Left ventricle myocardium inferior (tissue), 1 donor: ENCODE measurements around the gene PSME2. TPM values are rescaled to one million over a fixed set of nuclear protein-coding genes. Genes with fewer than 3 reads are reported as not detected.
A peak's percentile ranks its signal among the peaks of the same experiment; 100 is the strongest.

ENCODE experiments used
- DNase-seq: peaks from one replicate; pipeline ENCODE4 v3.0.0-alpha.2; 2020
- H3K27ac ChIP-seq: fragments of 200-600 bp; replicated peaks from 2 replicates; pipeline ENCODE4 v1.8.0; 2021
- H3K27me3 ChIP-seq: fragments of 200-600 bp; 2 replicates; pipeline ENCODE4 v1.8.0; 2021; ENCODE audit warnings: low read depth
- H3K36me3 ChIP-seq: fragments of 200-600 bp; 2 replicates; pipeline ENCODE4 v1.8.0; 2021
- H3K4me1 ChIP-seq: fragments of 200-600 bp; 2 replicates; pipeline ENCODE4 v1.8.0; 2021
- H3K4me3 ChIP-seq: fragments of 200-600 bp; 2 replicates; pipeline ENCODE4 v1.8.0; 2021; ENCODE audit warnings: mild to moderate bottlenecking, moderate library complexity
- H3K9me3 ChIP-seq: fragments of 200-600 bp; replicated peaks from 2 replicates; pipeline ENCODE4 v1.8.0; 2021
- intact Hi-C: fragments of 100-400 bp; cut with micrococcal nuclease; formaldehyde crosslinking; loops from one replicate; pipeline ENCODE4 v1.11.0; 2022
- total RNA-seq: library from RNA; stranded (reverse); fragmentation: NEBNext Ultra II Directional; extraction: Animal tissue kit (Norgen Biotek cat#: 25700); gene quantifications from one replicate; pipeline ENCODE4 v1.2.1, GENCODE V29; 2021
- TF ChIP-seq, protein P1 (sequence below): fragments of 200-600 bp; IDR thresholded peaks from 2 replicates; pipeline ENCODE4 v1.8.0; 2021; ENCODE audit warnings: antibody characterized with exemption, mild to moderate bottlenecking, borderline replicate concordance
- donor health status: DM: no; HTN: yes; CAD: no; lungs with severe emphysema.

The PSME2 gene
- total RNA-seq, 1 donor from 2014 or later: 89.7 TPM

DNA sequence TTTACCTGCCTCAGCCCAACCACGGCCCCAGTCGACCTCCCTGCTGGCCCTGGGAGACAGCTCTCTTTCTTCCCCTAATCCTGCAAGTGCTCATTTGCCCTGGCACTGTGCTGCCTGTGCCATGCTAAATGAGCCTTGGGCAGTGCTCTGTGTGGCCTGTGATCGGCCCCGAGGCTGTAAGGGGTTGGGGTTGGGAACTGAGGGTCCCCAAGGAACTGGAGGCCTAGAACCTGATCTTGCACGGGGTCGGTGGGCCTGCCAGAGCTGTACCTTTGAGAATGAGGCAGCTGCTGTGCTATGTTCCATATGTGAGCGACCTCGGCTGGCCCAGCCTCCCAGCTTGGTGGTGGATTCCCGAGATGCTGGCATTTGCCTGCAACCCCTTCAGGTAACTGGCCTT is 3.7 kb upstream of the PSME2 start:
- TF ChIP-seq, protein P1, sequence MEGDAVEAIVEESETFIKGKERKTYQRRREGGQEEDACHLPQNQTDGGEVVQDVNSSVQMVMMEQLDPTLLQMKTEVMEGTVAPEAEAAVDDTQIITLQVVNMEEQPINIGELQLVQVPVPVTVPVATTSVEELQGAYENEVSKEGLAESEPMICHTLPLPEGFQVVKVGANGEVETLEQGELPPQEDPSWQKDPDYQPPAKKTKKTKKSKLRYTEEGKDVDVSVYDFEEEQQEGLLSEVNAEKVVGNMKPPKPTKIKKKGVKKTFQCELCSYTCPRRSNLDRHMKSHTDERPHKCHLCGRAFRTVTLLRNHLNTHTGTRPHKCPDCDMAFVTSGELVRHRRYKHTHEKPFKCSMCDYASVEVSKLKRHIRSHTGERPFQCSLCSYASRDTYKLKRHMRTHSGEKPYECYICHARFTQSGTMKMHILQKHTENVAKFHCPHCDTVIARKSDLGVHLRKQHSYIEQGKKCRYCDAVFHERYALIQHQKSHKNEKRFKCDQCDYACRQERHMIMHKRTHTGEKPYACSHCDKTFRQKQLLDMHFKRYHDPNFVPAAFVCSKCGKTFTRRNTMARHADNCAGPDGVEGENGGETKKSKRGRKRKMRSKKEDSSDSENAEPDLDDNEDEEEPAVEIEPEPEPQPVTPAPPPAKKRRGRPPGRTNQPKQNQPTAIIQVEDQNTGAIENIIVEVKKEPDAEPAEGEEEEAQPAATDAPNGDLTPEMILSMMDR: no peak
- H3K9me3 ChIP-seq: no peaks in the 10 kb centered on the region
- no peak for DNase-seq
- H3K4me3 ChIP-seq: no peak overlapping the region
- intact Hi-C loops: no loop called here
- no peak overlapping the region for H3K27ac ChIP-seq
- no peaks in the 10 kb centered on the region for H3K27me3 ChIP-seq
- peaks cover 66% of the 10 kb centered on the region for H3K36me3 ChIP-seq
- H3K4me1 ChIP-seq: peaks cover 46% of the 10 kb centered on the region

DNA sequence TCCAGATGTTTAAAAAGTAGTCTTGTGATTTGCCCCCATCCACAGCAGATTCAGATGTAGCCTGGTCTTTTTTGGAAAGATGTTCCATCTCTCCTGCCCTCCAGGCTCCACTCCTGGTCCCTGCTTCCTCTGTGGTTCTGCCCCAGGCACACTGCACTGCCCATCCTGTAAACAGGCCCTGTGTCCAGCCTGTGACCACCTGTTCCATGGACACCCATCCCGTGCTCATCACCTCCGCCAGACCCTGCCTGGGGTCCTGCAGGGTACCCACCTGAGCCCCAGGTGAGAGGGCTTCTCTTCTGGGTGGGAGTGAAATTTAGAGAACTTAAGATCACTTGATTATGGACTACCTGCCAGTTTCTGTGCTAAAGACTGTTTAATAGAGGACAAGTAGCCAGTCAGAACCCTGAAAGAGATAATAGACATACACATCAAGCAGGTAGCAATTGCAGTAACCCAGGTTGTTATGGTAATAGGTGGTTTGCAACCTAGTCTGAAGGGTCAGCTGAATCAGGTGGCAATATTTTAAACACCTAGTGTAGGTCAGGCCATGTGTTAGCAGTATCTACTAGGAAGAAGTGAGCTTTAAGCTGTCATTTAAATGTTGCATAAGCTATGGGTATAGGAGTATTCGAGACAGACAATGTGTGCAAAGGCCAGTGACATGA is 3.0 kb upstream of the PSME2 start:
- H3K4me1 ChIP-seq: peaks cover 49% of the 10 kb centered on the region
- intact Hi-C loops: no loop called here
- peaks cover 60% of the 10 kb centered on the region for H3K36me3 ChIP-seq
- TF ChIP-seq, protein P1: no peak
- no peak overlapping the region for H3K4me3 ChIP-seq
- no peaks in the 10 kb centered on the region for H3K9me3 ChIP-seq
- H3K27me3 ChIP-seq: no peaks in the 10 kb centered on the region
- no peak for DNase-seq
- H3K27ac ChIP-seq: no peak overlapping the region

DNA sequence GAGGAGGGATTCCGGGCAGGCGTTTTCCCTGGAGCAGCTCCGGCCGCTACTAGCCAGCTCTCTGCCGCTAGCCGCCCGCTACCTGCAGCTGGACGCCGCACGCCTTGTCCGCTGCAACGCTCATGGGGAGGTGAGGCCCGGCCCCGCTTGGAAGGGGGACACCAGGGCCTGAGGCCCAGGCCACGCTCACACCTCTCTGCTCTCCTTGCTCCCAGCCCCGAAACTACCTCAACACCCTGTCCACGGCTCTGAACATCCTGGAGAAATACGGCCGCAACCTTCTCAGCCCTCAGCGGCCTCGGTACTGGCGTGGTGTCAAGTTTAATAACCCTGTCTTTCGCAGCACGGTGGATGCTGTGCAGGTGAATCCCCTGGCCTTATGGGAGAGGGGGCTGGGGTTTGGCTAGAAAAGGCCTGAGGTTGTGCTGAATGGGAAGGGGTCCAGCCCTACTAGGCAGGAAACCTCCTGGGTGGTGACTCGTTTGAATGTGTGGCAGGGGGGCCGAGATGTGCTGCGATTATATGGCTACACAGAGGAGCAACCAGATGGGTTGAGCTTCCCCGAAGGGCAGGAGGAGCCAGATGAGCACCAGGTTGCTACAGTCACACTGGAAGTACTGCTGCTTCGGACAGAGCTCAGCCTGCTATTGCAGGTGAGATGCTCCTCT is 1.5 kb upstream of the PSME2 start:
- H3K27ac ChIP-seq: peak overlapping the region; percentile 98
- peaks cover 52% of the 10 kb centered on the region for H3K4me1 ChIP-seq
- TF ChIP-seq, protein P1: no peak
- H3K27me3 ChIP-seq: no peaks in the 10 kb centered on the region
- intact Hi-C loops: no loop called here
- H3K36me3 ChIP-seq: peaks cover 59% of the 10 kb centered on the region
- H3K9me3 ChIP-seq: no peaks in the 10 kb centered on the region
- no peak for DNase-seq
- peak overlapping the region; percentile 99 for H3K4me3 ChIP-seq

DNA sequence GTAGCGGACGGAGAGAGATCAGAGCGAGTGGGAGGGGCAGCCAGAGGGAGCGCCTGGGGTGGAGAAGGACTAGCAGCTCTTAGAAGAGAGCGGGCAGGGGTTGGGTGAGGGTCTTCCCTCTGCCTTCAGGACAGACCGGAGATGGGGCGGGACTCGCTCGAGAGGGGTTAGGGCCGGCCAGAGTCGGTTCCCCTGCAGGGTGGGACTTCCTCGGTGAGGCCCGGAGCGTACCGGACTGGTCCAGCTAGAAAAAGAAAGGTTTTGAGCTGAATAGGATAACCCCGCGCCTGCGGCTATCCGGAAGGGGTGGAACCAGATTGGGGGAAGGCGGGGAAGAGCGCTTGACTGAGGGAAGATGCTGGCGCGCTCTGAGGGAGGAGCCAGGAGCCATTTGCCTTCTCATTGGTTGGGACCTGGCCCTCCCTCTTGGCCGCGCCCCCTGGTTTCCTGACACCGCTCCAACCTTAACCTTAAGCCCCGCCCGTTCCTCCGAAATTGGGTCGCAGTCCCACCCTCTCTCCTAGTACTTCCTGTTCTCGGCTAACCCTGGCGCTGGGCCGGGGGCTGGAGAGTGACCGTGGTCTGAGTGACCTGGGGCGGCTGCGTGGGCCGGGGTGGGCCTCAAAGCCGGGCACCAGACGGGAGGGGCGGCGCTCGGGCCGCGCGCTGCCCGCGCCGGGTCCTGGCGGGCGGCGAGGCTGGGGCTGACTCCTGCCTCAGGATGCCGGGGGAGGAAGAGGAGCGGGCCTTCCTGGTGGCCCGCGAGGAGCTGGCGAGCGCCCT is 759 bp upstream of the PSME2 start, which contains the start of gene RNF31:
RNF31 (plus strand) TSS at position 521 of the 783 bp plus-strand sequence; CDS start at position 722, 201 bp downstream.
- peaks cover 56% of the 10 kb centered on the region for H3K4me1 ChIP-seq
- intact Hi-C loops: no loop called here
- peaks cover 51% of the 10 kb centered on the region for H3K36me3 ChIP-seq
- DNase-seq: peak; percentile 99
- no peaks in the 10 kb centered on the region for H3K27me3 ChIP-seq
- no peaks in the 10 kb centered on the region for H3K9me3 ChIP-seq
- H3K4me3 ChIP-seq: peak within 1 kb of the TSS; percentile 99
- peak within 1 kb of the TSS; percentile 98 for H3K27ac ChIP-seq
- TF ChIP-seq, protein P1: no peak

DNA sequence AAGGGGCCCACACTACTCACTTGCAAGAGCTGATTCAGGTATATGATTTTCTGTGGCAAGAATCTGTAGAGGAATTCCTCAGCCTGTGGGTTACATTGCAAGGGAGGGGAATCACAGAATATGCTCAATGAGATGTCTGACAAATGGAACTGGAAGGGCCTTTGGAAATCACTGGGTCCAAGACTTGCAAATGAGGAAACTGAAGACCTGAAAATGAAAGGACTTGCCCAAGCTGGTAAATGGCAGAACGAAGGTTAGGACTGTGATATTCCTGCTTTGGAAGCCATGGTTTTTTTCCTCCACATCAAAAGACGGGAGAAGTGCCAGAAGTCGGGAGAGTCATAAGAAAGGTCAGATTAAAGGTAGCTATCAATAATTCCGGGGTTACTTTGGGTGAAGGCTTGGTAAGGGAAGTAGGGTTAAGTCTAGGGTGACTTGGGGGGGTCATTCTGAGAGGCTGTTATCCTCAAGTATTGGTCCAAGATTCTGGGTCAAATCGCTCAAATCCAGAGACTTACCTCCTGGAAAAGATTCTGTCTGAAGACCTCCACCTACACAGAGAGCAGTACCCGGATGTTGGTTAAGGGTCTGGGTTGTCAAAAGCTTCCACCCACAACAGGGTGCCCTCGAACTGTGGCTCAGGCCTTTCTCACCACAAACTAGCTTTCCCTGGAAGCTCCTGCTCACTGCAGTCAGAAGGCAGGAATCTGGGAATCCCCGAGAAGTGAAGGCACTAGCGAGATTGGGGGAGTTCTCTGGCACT is 539 bp downstream of the PSME2 start:
- peaks cover 38% of the 10 kb centered on the region for H3K36me3 ChIP-seq
- TF ChIP-seq, protein P1: no peak
- no peaks in the 10 kb centered on the region for H3K9me3 ChIP-seq
- peak overlapping the region; percentile 98 for H3K27ac ChIP-seq
- DNase-seq: no peak
- H3K4me3 ChIP-seq: peak overlapping the region; percentile 99
- no peaks in the 10 kb centered on the region for H3K27me3 ChIP-seq
- H3K4me1 ChIP-seq: peaks cover 66% of the 10 kb centered on the region
- intact Hi-C loops: no loop called here
